GM13976 (cell line): Measurements from ENCODE around the gene GPR176.

ENCODE experiments used
- DNase-seq: peaks from one replicate; pipeline ENCODE4 v3.0.0; 2012; ENCODE audit warnings: low spot score
- CTCF ChIP-seq: IDR thresholded peaks from 2 replicates; pipeline ENCODE4 v1.5.1; 2012; ENCODE audit warnings: borderline replicate concordance, mild to moderate bottlenecking; ENCODE audit not compliant: insufficient read depth; ENCODE audit errors: extremely low read depth, missing control alignments, control extremely low read depth
- in situ Hi-C: fragments of 300-500 bp; cut with MboI; formaldehyde crosslinking; loops from one replicate; pipeline ENCODE4 v1.12.0; 2022; ENCODE audit warnings: low sequenced_read_pairs, mixed read lengths, inconsistent platforms; ENCODE audit not compliant: unreplicated experiment

GPR176 gene

GRCh38 chr15:39947401-39948197 lies 27.5 kb upstream of the GPR176 start:
- no peak for TF ChIP-seq CTCF
- DNase-seq = no peak
- in situ Hi-C loops = no loop called here

- in situ Hi-C loops = no loop called here
- DNase-seq = no peak
- TF ChIP-seq CTCF = no peak
Observed at GRCh38 chr15:39946862-39947261, 26.8 kb upstream of the GPR176 start.

GRCh38 chr15:39944726-39945125 lies 24.7 kb upstream of the GPR176 start:
- in situ Hi-C loops = no loop called here
- DNase-seq = no peak
- no peak for TF ChIP-seq CTCF

GRCh38 chr15:39942753-39943150 lies 22.7 kb upstream of the GPR176 start:
- TF ChIP-seq CTCF = no peak
- in situ Hi-C loops = no loop called here
- DNase-seq = no peak

- in situ Hi-C loops = no loop called here
- TF ChIP-seq CTCF = no peak
- DNase-seq = no peak
Observed at GRCh38 chr15:39942101-39942752, 22.2 kb upstream of the GPR176 start.

GRCh38 chr15:39939487-39940452 lies 19.7 kb upstream of the GPR176 start:
- in situ Hi-C loops = no loop called here
- TF ChIP-seq CTCF = no peak
- no peak for DNase-seq
